Stomach (tissue), 9 donors: ENCODE results near the gene GRK2. TPM values are rescaled to one million over a fixed set of nuclear protein-coding genes. Genes with fewer than 3 reads are reported as not detected.

Source experiments
- DNase-seq, 2 donors: peaks; one replicate each; pipeline versions ENCODE4 v3.0.0 to v3.0.0-alpha.2; 2013 to 2019
- H3K27ac ChIP-seq, 5 donors: fragments of 200-600 bp in 4 of 5; sonication (generic) in 4 of 5; one replicate each; pipeline ENCODE4 v1.5.1; 2013 to 2019; ENCODE audit warnings: mild to moderate bottlenecking in 1 of 5, moderate library complexity in 1 of 5
- H3K27me3 ChIP-seq, 3 donors: fragments of 200-600 bp; sonication (generic); one replicate each; pipeline ENCODE4 v1.5.1; 2017 to 2019; ENCODE audit warnings: mixed run types in 1 of 3
- H3K36me3 ChIP-seq, 4 donors: fragments of 200-600 bp; sonication (generic); 1 replicate in 3 of 4; 2 replicates in 1 of 4; pipeline ENCODE4 v1.5.1; 2016 to 2019
- H3K4me1 ChIP-seq, 4 donors: fragments of 200-600 bp; sonication (generic); one replicate each; pipeline ENCODE4 v1.5.1; 2016 to 2019
- H3K4me3 ChIP-seq, 4 donors: fragments of 200-600 bp; sonication (generic) in 3 of 4; one replicate each; pipeline ENCODE4 v1.5.1; 2016 to 2019; ENCODE audit warnings: mild to moderate bottlenecking in 1 of 4
- H3K9me3 ChIP-seq, 4 donors: fragments of 200-600 bp; sonication (generic); one replicate each; pipeline ENCODE4 v1.5.1; 2016 to 2019
- CTCF ChIP-seq, 7 experiments: fragments of 450-650 bp in 4 of 7; fragments of 200-600 bp in 3 of 7; sonication (generic) in 3 of 7; IDR thresholded peaks; one replicate each; pipeline ENCODE4 v1.5.1; 2016 to 2019; ENCODE audit warnings: antibody characterized with exemption in 7 of 7, control low read depth in 2 of 7, mild to moderate bottlenecking in 1 of 7
- EP300 ChIP-seq: sonication (generic); formaldehyde crosslinking; IDR thresholded peaks from one replicate; pipeline ENCODE4 v1.6.1; 2017; ENCODE audit warnings: antibody characterized with exemption
- POLR2A ChIP-seq, 4 donors: fragments of 450-650 bp; IDR thresholded peaks; one replicate each; pipeline ENCODE4 v1.6.1; 2016; ENCODE audit warnings: antibody characterized with exemption in 4 of 4, control low read depth in 2 of 4, mild to moderate bottlenecking in 1 of 4, moderate library complexity in 1 of 4
- POLR2AphosphoS5 ChIP-seq, 3 donors: sonication (generic); formaldehyde crosslinking; IDR thresholded peaks; one replicate each; pipeline ENCODE4 v1.6.1; 2016; ENCODE audit warnings: antibody characterized with exemption in 3 of 3
- WGBS, 5 donors: extraction: QIAGEN DNeasy Blood & Tissue Kit in 3 of 5; methylation state at CpG; one replicate each; pipeline versions ENCODE4 v1.1.5 to v1.1.7; 2013 to 2018; 5-methylcytosine and 5-hydroxymethylcytosine counted together
- intact Hi-C: fragments of 100-400 bp; cut with DNase I; formaldehyde crosslinking; loops from one replicate; pipeline ENCODE4 v1.15.1; 2023; ENCODE audit warnings: low total_unique reads
- polyA plus RNA-seq, 3 donors: library from polyadenylated mRNA; stranded (reverse); fragments of 200-250 nt; gene quantifications; one replicate each; pipeline ENCODE4 v1.2.3, GENCODE V29; 2013
- total RNA-seq, 5 donors: library from RNA; depleted of rRNA; stranded (reverse); fragments of >200 nt; gene quantifications; one replicate each; pipeline versions ENCODE4 v1.1.0 to v1.2.3, GENCODE V29; 2014 to 2016
- donor health status: healthy with polysubstance abuse.
- donor health status: Bipolar disorder and iron deficiency.
- donor health status: healthy.

Gene GRK2
- total and polyA plus RNA-seq, 8 donors, result 44.0 to 266 (median 86.2) TPM

- Histone ChIP-seq H3K9me3 (no peaks in the 10 kb centered on the region), H3K4me1 (peaks cover 26 to 45% (median 36%) of the 10 kb centered on the region in 4 donors), H3K36me3 (peaks cover 28 to 60% (median 50%) of the 10 kb centered on the region in 4 donors), H3K4me3 (peak overlapping the region; percentile 75 to 94 (median 92)), H3K27ac (peak overlapping the region; percentile 86 to 96 (median 89)), H3K27me3 (no peaks in the 10 kb centered on the region)
- 8 to 21% (median 12%) methylated on average over 6 to 23 of the region's 23 CpGs for WGBS, 5 donors
- TF ChIP-seq POLR2A (IDR thresholded peaks at IDR 0.05) (no peak), POLR2AphosphoS5 (IDR thresholded peaks at IDR 0.05) (no peak), EP300 (no peak), CTCF (IDR thresholded peaks at IDR 0.05) (no peak)
- intact Hi-C loops, result no loop called here
- DNase-seq, result peak; percentile 62 to 76
These were observed 36.4 kb downstream of the GRK2 start for GRCh38 chr11:67302571-67303131.

GRCh38 chr11:67303132-67303834 is 37.0 kb downstream of the GRK2 start, which contains the start of gene SSH3:
SSH3 (plus strand) TSS chr11:67303530; CDS start chr11:67303626, 96 bp downstream.
- Histone ChIP-seq H3K27me3 (no peaks in the 10 kb centered on the region), H3K9me3 (no peaks in the 10 kb centered on the region), H3K27ac (peak within 1 kb of the TSS; percentile 86 to 96 (median 89)), H3K36me3 (peaks cover 29 to 60% (median 52%) of the 10 kb centered on the region in 4 donors), H3K4me1 (peaks cover 26 to 42% (median 36%) of the 10 kb centered on the region in 4 donors), H3K4me3 (peak within 1 kb of the TSS; percentile 75 to 94 (median 92))
- WGBS, 5 donors, result 0 to 1% (median 0%) methylated on average over 4 to 65 of the region's 65 CpGs
- intact Hi-C loops, result no loop called here
- peak; percentile 91 for DNase-seq
- TF ChIP-seq POLR2AphosphoS5 (IDR thresholded peaks at IDR 0.05) (peak in 2 of 3 donors; percentile 83 to 84), CTCF (IDR thresholded peaks at IDR 0.05) (no peak)

GRCh38 chr11:67303835-67304411 is 37.6 kb downstream of the GRK2 start:
- intact Hi-C loops, result no loop called here
- DNase-seq, result peak; percentile 57 to 69
- 2 to 5% (median 4%) methylated on average over 18 to 43 of the region's 43 CpGs for WGBS, 5 donors
- Histone ChIP-seq H3K4me1 (peaks cover 26 to 38% (median 36%) of the 10 kb centered on the region in 4 donors), H3K27me3 (no peaks in the 10 kb centered on the region), H3K9me3 (no peaks in the 10 kb centered on the region), H3K36me3 (peaks cover 32 to 60% (median 52%) of the 10 kb centered on the region in 4 donors), H3K4me3 (peak overlapping the region; percentile 75 to 94 (median 92)), H3K27ac (peak overlapping the region; percentile 86 to 96 (median 89))
- TF ChIP-seq POLR2AphosphoS5 (IDR thresholded peaks at IDR 0.05) (no peak), CTCF (IDR thresholded peaks at IDR 0.05) (no peak), EP300 (no peak), POLR2A (IDR thresholded peaks at IDR 0.05) (no peak)

GRCh38 chr11:67304511-67305113 is 38.3 kb downstream of the GRK2 start:
- Histone ChIP-seq H3K4me3 (peak overlapping the region; percentile 75 to 94 (median 92)), H3K27ac (peak overlapping the region in 4 of 5 donors; percentile 86 to 96 (median 91)), H3K27me3 (no peaks in the 10 kb centered on the region), H3K9me3 (no peaks in the 10 kb centered on the region), H3K36me3 (peaks cover 32 to 60% (median 52%) of the 10 kb centered on the region in 4 donors), H3K4me1 (peaks cover 26 to 38% (median 36%) of the 10 kb centered on the region in 4 donors)
- no peak for TF ChIP-seq EP300
- TF ChIP-seq CTCF (IDR thresholded peaks at IDR 0.05), result no peak
- WGBS, 5 donors, result 57 to 82% (median 65%) methylated on average over 13 to 14 of the region's 14 CpGs
- intact Hi-C loops, result no loop called here
- DNase-seq, result no peak
